Measurements from ENCODE around the gene PARP4.
"Not testable (repeated sequence)": the region's sequence is repeated elsewhere in the genome, so short reads cannot be mapped to it uniquely, and the experiment has no call there.

Gene PARP4

GRCh38 chr13:24512197-24512907 is at the start of gene PARP4:
PARP4 (minus strand) TSS chr13:24512778; CDS start chr13:24503776, 9,002 bp downstream.
- peak within 1 kb of the TSS; percentile 82 to 96 (median 91) for H3K9ac ChIP-seq
- H3K36me3 ChIP-seq, result peaks cover 15 to 26% (median 20%) of the 10 kb centered on the region in 11 experiments
- no peaks in the 10 kb centered on the region for H3K27me3 ChIP-seq
- peaks cover 6 to 40% (median 19%) of the 10 kb centered on the region in 11 experiments; a peak in 16 of 22 replicates for H4K20me1 ChIP-seq
- H3K4me1 ChIP-seq, result peaks cover 9 to 34% (median 22%) of the 10 kb centered on the region in 10 experiments
- TF ChIP-seq Cebpa-rat (IDR thresholded peaks at IDR 0.05), result no peak
- H3K9me3 ChIP-seq (replicated peaks in 1 of 11), result peaks cover 0 to 12% (median 5%) of the 10 kb centered on the region in 11 experiments; a peak in 17 of 22 replicates
- peak within 1 kb of the TSS; percentile 89 to 99 (median 96) for H3K4me2 ChIP-seq
- H3K4me3 ChIP-seq, result peak within 1 kb of the TSS; percentile 77 to 94 (median 88)
- peak within 1 kb of the TSS; percentile 86 to 98 (median 93) for H3K27ac ChIP-seq

GRCh38 chr13:24560579-24561187 is 48.1 kb upstream of the PARP4 start:
- H3K4me2 ChIP-seq, H3K36me3 ChIP-seq, H4K20me1 ChIP-seq, H3K27me3 ChIP-seq, H3K27ac ChIP-seq, H3K9ac ChIP-seq, H3K4me3 ChIP-seq: not testable (repeated sequence)
- H3K9me3 ChIP-seq (replicated peaks in 1 of 11), result peaks cover 0 to 15% (median 6%) of the 10 kb centered on the region in 11 experiments; a peak in 11 of 22 replicates
- H3K4me1 ChIP-seq, result peaks cover 0 to 13% (median 5%) of the 10 kb centered on the region in 10 experiments; a peak in 9 of 20 replicates

- not testable (repeated sequence) for H3K36me3 ChIP-seq, H4K20me1 ChIP-seq, H3K27me3 ChIP-seq, H3K9ac ChIP-seq, H3K4me2 ChIP-seq, H3K27ac ChIP-seq, H3K4me1 ChIP-seq, H3K4me3 ChIP-seq
- peaks cover 0 to 16% (median 11%) of the 10 kb centered on the region in 11 experiments; a peak in 16 of 22 replicates for H3K9me3 ChIP-seq (replicated peaks in 1 of 11)
Measured at GRCh38 chr13:24559431-24560218, 47.0 kb upstream of the PARP4 start.

GRCh38 chr13:24557081-24557480 is 44.5 kb upstream of the PARP4 start:
- no peaks in the 10 kb centered on the region for H3K4me1 ChIP-seq
- no peak for TF ChIP-seq Cebpa-rat (IDR thresholded peaks at IDR 0.05)
- no peak overlapping the region for H3K4me2 ChIP-seq

GRCh38 chr13:24553892-24554291 is 41.3 kb upstream of the PARP4 start:
- not testable (repeated sequence) for H3K4me2 ChIP-seq, H3K27me3 ChIP-seq, H3K27ac ChIP-seq, H3K9ac ChIP-seq, H3K36me3 ChIP-seq, H3K4me3 ChIP-seq, H3K4me1 ChIP-seq, H4K20me1 ChIP-seq
- H3K9me3 ChIP-seq (replicated peaks in 1 of 11), result peaks cover 0 to 17% (median 12%) of the 10 kb centered on the region in 11 experiments; a peak in 16 of 22 replicates

More at GRCh38 chr13:24557081-24557480, 44.5 kb upstream of the PARP4 start:
- Histone ChIP-seq H3K36me3 (no peaks in the 10 kb centered on the region), H4K20me1 (no peaks in the 10 kb centered on the region), H3K9me3 (replicated peaks in 1 of 11) (peaks cover 0 to 27% (median 19%) of the 10 kb centered on the region in 11 experiments; a peak in 17 of 22 replicates), H3K9ac (no peak overlapping the region), H3K4me3 (no peak overlapping the region), H3K27me3 (no peaks in the 10 kb centered on the region), H3K27ac (no peak overlapping the region)

- H3K4me3 ChIP-seq, result peak overlapping the region; percentile 51 to 69 (median 58)
Measured at GRCh38 chr13:24541476-24542352, 29.1 kb upstream of the PARP4 start.

GRCh38 chr13:24541127-24541475 is 28.5 kb upstream of the PARP4 start:
- Histone ChIP-seq H3K27ac (no peak overlapping the region), H3K4me1 (peaks cover 0 to 8% (median 5%) of the 10 kb centered on the region in 10 experiments; a peak in 9 of 20 replicates), H3K36me3 (no peaks in the 10 kb centered on the region), H3K9ac (peak overlapping the region in 9 of 11 experiments; percentile 21 to 63 (median 50); a peak in 9 of 22 replicates), H3K9me3 (replicated peaks in 1 of 11) (no peaks in the 10 kb centered on the region), H3K27me3 (peaks cover 30 to 41% (median 35%) of the 10 kb centered on the region in 11 experiments), H3K4me2 (peak overlapping the region; percentile 76 to 91 (median 82)), H3K4me3 (peak overlapping the region; percentile 51 to 69 (median 58)), H4K20me1 (peaks cover 0 to 7% (median 0%) of the 10 kb centered on the region in 11 experiments; a peak in 3 of 22 replicates)
- TF ChIP-seq Cebpa-rat (IDR thresholded peaks at IDR 0.05), result no peak

More at GRCh38 chr13:24541476-24542352, 29.1 kb upstream of the PARP4 start:
- Histone ChIP-seq H3K4me2 (peak overlapping the region; percentile 76 to 91 (median 82)), H3K27me3 (peaks cover 30 to 41% (median 35%) of the 10 kb centered on the region in 11 experiments), H3K9ac (peak overlapping the region; percentile 21 to 63 (median 51); a peak in 16 of 22 replicates)
- not testable (repeated sequence) for H3K4me1 ChIP-seq; H3K27ac ChIP-seq; H3K9me3 ChIP-seq (replicated peaks in 1 of 11); H4K20me1 ChIP-seq; H3K36me3 ChIP-seq

Data from BLaER1 treated with 17β-estradiol and CSF1 and Interleukin-3, amounts not matched to agents 10 nM and 100 nM (cell line).